K562 (cell line): Measurements from ENCODE around the gene SLAMF6. TPM values are rescaled to one million over a fixed set of nuclear protein-coding genes. Genes with fewer than 3 reads are reported as not detected.

Experiments
- ARID1B ChIP-seq: fragments of 450-650 bp; IDR thresholded peaks from 2 replicates; pipeline ENCODE4 v1.6.1; 2016; ENCODE audit warnings: antibody characterized with exemption, mild to moderate bottlenecking, inconsistent platforms
- CCAR2 ChIP-seq: fragments of 200-400 bp; formaldehyde crosslinking; IDR thresholded peaks from 2 replicates; pipeline ENCODE4 v1.6.1; 2017; ENCODE audit warnings: mild to moderate bottlenecking, low read depth, low read length
- ELF1 ChIP-seq: fragments of 200-800 bp; sonication (Bioruptor generic); IDR thresholded peaks from 2 replicates; pipeline ENCODE4 v1.6.1; 2016; ENCODE audit warnings: missing genetic modification characterization, missing compliant biosample characterization
- EZH2 ChIP-seq: IDR thresholded peaks from 2 replicates; pipeline ENCODE4 v1.6.1; 2012; ENCODE audit warnings: low read depth, mild to moderate bottlenecking, inconsistent platforms, low read length, borderline replicate concordance
- FOSL1 ChIP-seq: fragments of 200-800 bp; sonication (Bioruptor generic); conservative IDR thresholded peaks from 2 replicates; pipeline ENCODE4 v1.6.1; 2016; ENCODE audit warnings: missing genetic modification characterization, missing compliant biosample characterization
- GABPB2 ChIP-seq: fragments of 250-450 bp; sonication (Bioruptor Pico); conservative IDR thresholded peaks from 2 replicates; pipeline ENCODE4 v1.5.1; 2021; ENCODE audit warnings: mild to moderate bottlenecking
- MYBL2 ChIP-seq, 2 experiments: fragments of 450-650 bp in 1 of 2; sonication (generic) in 1 of 2; formaldehyde crosslinking in 1 of 2; IDR thresholded peaks; 2 replicates each; pipeline versions ENCODE4 v1.6.1 to v1.8.1; 2017 to 2022; ENCODE audit warnings: borderline replicate concordance in 1 of 2, inconsistent platforms in 1 of 2, low read depth in 1 of 2, mild to moderate bottlenecking in 1 of 2, missing genetic modification reagents in 1 of 2, moderate library complexity in 1 of 2
- POLR2AphosphoS5 ChIP-seq: IDR thresholded peaks from 2 replicates; pipeline ENCODE4 v1.6.1; 2011; ENCODE audit warnings: mild to moderate bottlenecking, low read depth, low read length, moderate library complexity; ENCODE audit not compliant: control insufficient read depth, insufficient read depth
- POLR2G ChIP-seq: fragments of 200-400 bp; formaldehyde crosslinking; IDR thresholded peaks from 2 replicates; pipeline ENCODE4 v1.6.1; 2017; ENCODE audit warnings: low read depth, mild to moderate bottlenecking, antibody characterized with exemption, low read length, moderate library complexity
- RBM22 ChIP-seq: fragments of 200-400 bp; formaldehyde crosslinking; IDR thresholded peaks from 2 replicates; pipeline ENCODE4 v1.6.1; 2018; ENCODE audit warnings: low read length, low read depth; ENCODE audit not compliant: poor library complexity, severe bottlenecking
- SNRNP70 ChIP-seq: fragments of 200-400 bp; formaldehyde crosslinking; optimal IDR thresholded peaks from 2 replicates; pipeline ENCODE3; 2017; ENCODE audit warnings: low read depth, low read length
- SRF ChIP-seq, 2 experiments: fragments of 250-450, 450-650 bp in 1 of 2; sonication (Bioruptor Pico) in 1 of 2; sonication (generic) in 1 of 2; formaldehyde crosslinking; IDR thresholded peaks; 2 replicates each; pipeline versions ENCODE4 v1.5.0 to v1.5.1; 2020 to 2022; ENCODE audit warnings: mild to moderate bottlenecking in 1 of 2, missing genetic modification reagents in 1 of 2
- YBX1 ChIP-seq: fragments of 450-650 bp; IDR thresholded peaks from 2 replicates; pipeline ENCODE4 v1.7.1; 2016; ENCODE audit warnings: mild to moderate bottlenecking
- ZBED1 ChIP-seq: IDR thresholded peaks from 2 replicates; pipeline ENCODE4 v1.6.1; 2014
- ZBTB26 ChIP-seq: fragments of 450-650 bp; formaldehyde crosslinking; IDR thresholded peaks from 2 replicates; pipeline ENCODE4 v1.4.0; 2022; ENCODE audit warnings: missing genetic modification characterization
- ZBTB34 ChIP-seq: fragments of 250-450 bp; sonication (Bioruptor Pico); IDR thresholded peaks from 2 replicates; pipeline ENCODE4 v1.8.0; 2021; ENCODE audit warnings: mild to moderate bottlenecking, moderate library complexity
- ZNF134 ChIP-seq: fragments of 250-450 bp; sonication (Bioruptor Pico); conservative IDR thresholded peaks from 2 replicates; pipeline ENCODE4 v1.4.0; 2020
- ZNF239 ChIP-seq: fragments of 250-450 bp; sonication (Bioruptor Pico); IDR thresholded peaks from 2 replicates; pipeline ENCODE4 v1.4.0; 2020; ENCODE audit warnings: mild to moderate bottlenecking
- ZNF282 ChIP-seq: sonication (generic); formaldehyde crosslinking; IDR thresholded peaks from 2 replicates; pipeline ENCODE4 v1.8.1; 2023; ENCODE audit warnings: missing genetic modification reagents
- ZNF395 ChIP-seq: fragments of 200-800 bp; sonication (Bioruptor generic); IDR thresholded peaks from 2 replicates; pipeline ENCODE4 v1.6.1; 2017; ENCODE audit warnings: missing genetic modification characterization, missing compliant biosample characterization
- ZNF740 ChIP-seq, 3 experiments: fragments of 200-800 bp in 1 of 3; sonication (Bioruptor generic) in 1 of 3; sonication (generic) in 1 of 3; formaldehyde crosslinking in 1 of 3; IDR thresholded peaks; 2 replicates each; pipeline versions ENCODE4 v1.6.1 to v1.8.0; 2016 to 2022; ENCODE audit warnings: mild to moderate bottlenecking in 2 of 3, missing compliant biosample characterization in 2 of 3, missing genetic modification characterization in 2 of 3, missing genetic modification reagents in 1 of 3
- ZNF764 ChIP-seq: fragments of 250-450 bp; sonication (Bioruptor Pico); IDR thresholded peaks from 2 replicates; pipeline ENCODE4 v1.4.0; 2020; ENCODE audit warnings: low read depth, mild to moderate bottlenecking, moderate library complexity
- ZZZ3 ChIP-seq: fragments of 450-650 bp; IDR thresholded peaks from 2 replicates; pipeline ENCODE4 v1.6.1; 2016; ENCODE audit warnings: antibody characterized with exemption, mild to moderate bottlenecking, moderate library complexity
- polyA plus RNA-seq, 8 experiments: library from polyadenylated mRNA; depleted of rRNA in 4 of 8; stranded (reverse) in 5 of 8; unstranded in 3 of 8; fragments of >200 nt; fragmentation: Nextera tagmentation in 2 of 8; fragmentation: Illumina TruSeq in 1 of 8; extraction: Ambion mirVana in 2 of 8; extraction: Trizol in 1 of 8; gene quantifications; 2 replicates each; pipeline versions ENCODE4 v1.2.1 to v1.2.3, GENCODE V29; 2011 to 2014; ENCODE audit warnings: inconsistent platforms in 1 of 8, missing spikeins in 1 of 8
- total RNA-seq, 7 experiments: library from RNA; depleted of rRNA in 6 of 7; stranded (reverse); fragments of >200 nt in 6 of 7; fragmentation: Illumina TruSeq in 2 of 7; extraction: Trizol in 2 of 7; gene quantifications; 2 replicates each; pipeline versions ENCODE4 v1.2.1 to v1.2.3, GENCODE V29; 2011 to 2021; ENCODE audit warnings: low replicate concordance in 1 of 7

The SLAMF6 gene
- total and polyA plus RNA-seq, 9 of the 15 experiments (the other 6 are each of a cell fraction or from before 2014, with no cell fraction given) = 0.56 to 4.8 (median 1.1) TPM

GRCh38 chr1:160548960-160549664 lies 26.1 kb upstream of the SLAMF6 start (continued):
- TF ChIP-seq ZNF740 (CRISPR knock-in tag; IDR thresholded peaks at IDR 0.05) (no peak), ZNF740 (tag; IDR thresholded peaks at IDR 0.05) (peak in 1 of 2 experiments; percentile 62; a peak in 1 of 4 replicates), ZBTB34 (CRISPR knock-in tag) (no peak), ZZZ3 (no peak), ZBED1 (no peak), GABPB2 (no peak), RBM22 (no peak), ZNF239 (CRISPR knock-in tag) (peak; percentile 66; the same call in 1 of the 2 replicates), EZH2 (no peak), ZNF764 (CRISPR knock-in tag) (no peak), MYBL2 (IDR thresholded peaks at IDR 0.05; ENCODE audit: low read depth) (0 out of 2 replicates have a peak, but pooled peaks have one; percentile 14), MYBL2 (CRISPR knock-in tag; IDR thresholded peaks at IDR 0.05; ENCODE audit: borderline replicate concordance) (no peak), ELF1 (tag) (no peak), YBX1 (no peak), ZNF134 (CRISPR knock-in tag) (0 out of 2 replicates have a peak, but pooled peaks have one; percentile 9), POLR2AphosphoS5 (no peak), ZNF282 (CRISPR knock-in tag) (no peak), SRF (CRISPR knock-in tag; IDR thresholded peaks at IDR 0.05) (peak in 1 of 2 experiments; percentile 94; a peak in 3 of 4 replicates), POLR2G (no peak), ARID1B (peak; percentile 87), SNRNP70 (no peak), ZNF395 (peak; percentile 95), FOSL1 (tag) (peak; percentile 26; the same call in 1 of the 2 replicates), CCAR2 (no peak), ZBTB26 (CRISPR knock-in tag) (peak; percentile 87; the same call in 1 of the 2 replicates)
